ENCODE results near the gene SESN3.

SESN3 gene

DNA sequence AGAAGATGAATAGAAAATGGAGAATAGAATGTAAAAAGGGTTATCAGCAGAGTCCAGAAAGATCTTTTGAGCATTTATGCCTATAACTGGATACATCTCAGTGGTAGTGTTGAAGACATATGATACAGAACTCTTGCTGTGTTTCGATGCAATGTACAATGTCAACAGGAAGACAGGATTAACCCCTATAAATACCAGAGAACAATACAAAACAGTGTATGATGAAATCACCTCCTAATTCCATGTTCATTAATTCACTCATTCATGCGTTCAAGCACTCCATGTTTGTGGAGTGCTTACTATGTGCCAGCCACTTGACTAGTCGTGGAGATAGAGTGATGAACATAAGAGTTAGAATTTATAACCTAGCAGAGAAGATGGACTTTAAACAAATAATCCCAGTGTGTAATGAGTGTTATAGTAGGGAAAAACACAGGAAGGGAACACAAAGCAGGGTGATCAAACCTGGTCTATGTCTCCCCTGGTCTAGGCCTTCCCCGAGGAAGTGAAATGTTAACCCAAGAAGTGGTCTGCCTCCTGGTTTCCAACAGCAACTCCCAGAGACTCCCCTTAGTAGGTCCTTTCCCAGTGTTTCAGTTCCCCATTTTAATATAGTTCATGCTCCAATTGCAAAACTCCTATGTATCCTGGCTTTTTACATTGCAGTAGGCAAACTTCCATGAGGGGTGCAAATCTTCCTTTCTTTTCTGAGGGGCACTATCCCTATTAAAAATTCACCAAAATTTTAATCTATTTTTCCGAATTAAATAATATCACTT lies 9.1 kb upstream of the SESN3 start:
- no peak overlapping the region for H2BK12ac ChIP-seq (ENCODE audit: low read length)
- no peak overlapping the region for H2AFZ ChIP-seq (ENCODE audit: insufficient read depth, low read length, poor library complexity)
- no peak overlapping the region for H3K23ac ChIP-seq (ENCODE audit: low read length)
- no peak overlapping the region for H3K9ac ChIP-seq (ENCODE audit: low read length)
- no peak for DNase-seq
- H4K91ac ChIP-seq (ENCODE audit: low read depth, low read length) = no peak overlapping the region
- H2BK5ac ChIP-seq (ENCODE audit: low read depth, low read length, poor library complexity) = no peak overlapping the region
- no peaks in the 10 kb centered on the region for H3K9me3 ChIP-seq (ENCODE audit: insufficient read depth, low read depth, low read length)
- no peak overlapping the region for H3K4me3 ChIP-seq (ENCODE audit: low read depth, low read length)
- H3K4me1 ChIP-seq (ENCODE audit: control insufficient read depth in 1 of 2, insufficient read depth in 2 of 2, low read length in 2 of 2) = no peaks in the 10 kb centered on the region
- H3K27ac ChIP-seq (ENCODE audit: low read depth, low read length) = no peak overlapping the region
- H3K4me2 ChIP-seq (ENCODE audit: low read length) = no peak overlapping the region
- no peaks in the 10 kb centered on the region for H3K27me3 ChIP-seq (ENCODE audit: insufficient read depth, low read length)
- no peak overlapping the region for H3K4ac ChIP-seq (ENCODE audit: low read depth, low read length)
- WGBS (ENCODE audit: extremely low coverage, insufficient coverage, insufficient read length) = 100% methylated on average over 1 of the region's 5 CpGs
- no peaks in the 10 kb centered on the region for H3K79me1 ChIP-seq (ENCODE audit: low read length)
- no peak overlapping the region for H2AK5ac ChIP-seq (ENCODE audit: low read length)
- H2BK120ac ChIP-seq (ENCODE audit: insufficient read depth, low read length, poor library complexity) = no peak overlapping the region
- H3K79me2 ChIP-seq (ENCODE audit: control insufficient read depth, insufficient read depth, low read length, poor library complexity) = no peaks in the 10 kb centered on the region
- no peak overlapping the region for H3K18ac ChIP-seq (ENCODE audit: low read length)
- no peak overlapping the region for H3K14ac ChIP-seq (ENCODE audit: low read length)
- H4K12ac ChIP-seq (ENCODE audit: low read depth, low read length) = no peak overlapping the region
- no peak overlapping the region for H4K8ac ChIP-seq (ENCODE audit: low read depth, low read length)
- H3K36me3 ChIP-seq (ENCODE audit: control insufficient read depth in 1 of 2, insufficient read depth in 2 of 2, low read length in 2 of 2) = no peaks in the 10 kb centered on the region

DNA sequence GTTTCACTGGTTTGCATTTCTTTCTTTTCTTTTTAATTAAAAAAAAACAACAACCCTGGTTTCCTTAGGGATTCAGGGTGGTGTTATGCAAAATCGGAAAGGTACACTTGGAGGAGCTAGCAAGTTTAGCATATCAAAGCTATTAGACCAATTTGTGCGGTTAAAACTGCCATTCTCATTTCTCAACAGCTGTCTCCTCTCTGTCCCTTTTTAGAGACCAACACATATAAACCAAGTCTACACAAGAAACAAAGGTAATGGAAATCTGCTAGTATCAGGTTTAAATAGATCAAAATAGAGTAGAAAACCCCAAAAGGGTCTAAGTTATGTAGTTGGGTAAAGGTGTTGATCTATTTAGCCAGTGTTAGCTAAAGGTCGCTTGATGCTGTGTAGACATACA lies 1.7 kb upstream of the SESN3 start:
- WGBS (ENCODE audit: extremely low coverage, insufficient coverage, insufficient read length) = no CpG with 5 or more reads among the region's 3 CpGs
- H3K27ac ChIP-seq (ENCODE audit: low read depth, low read length) = peak overlapping the region; percentile 73

DNA sequence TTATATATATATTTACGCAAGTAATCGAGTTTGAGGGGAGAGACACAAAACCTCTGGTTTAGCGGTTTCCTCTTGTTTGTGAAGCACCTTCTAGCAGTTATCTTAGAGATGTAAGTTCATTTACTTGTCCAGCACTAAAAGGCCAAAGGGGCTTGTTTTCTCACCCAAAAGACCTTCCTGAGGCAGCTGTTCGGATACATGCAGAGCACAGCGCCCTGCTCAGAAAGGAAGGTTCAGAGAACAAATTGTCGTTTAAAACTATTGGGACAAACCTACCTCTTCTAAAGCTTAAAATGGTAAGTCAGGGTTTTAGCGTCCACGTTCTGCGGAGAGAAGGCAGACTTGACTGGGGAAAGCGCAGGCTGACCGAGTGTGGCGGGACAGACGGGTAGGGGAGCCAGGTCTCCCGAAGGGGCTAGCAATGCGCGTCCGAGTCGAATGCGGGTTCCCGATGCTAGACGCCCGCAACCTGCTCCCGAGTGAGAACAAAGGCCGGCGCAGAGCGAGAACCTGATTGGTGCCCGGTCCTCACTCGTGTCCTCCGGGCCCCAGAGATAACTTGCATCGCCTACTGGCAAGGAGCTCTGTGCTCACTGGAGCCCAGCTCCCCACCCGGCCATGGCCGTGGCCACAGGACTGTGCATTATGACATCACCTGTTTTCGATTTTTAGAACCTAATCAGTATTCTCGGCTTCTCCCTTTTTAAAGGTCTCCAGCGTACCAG lies 1.0 kb upstream of the SESN3 start:
- H2AK5ac ChIP-seq (ENCODE audit: low read length) = peak overlapping the region; percentile 6
- peaks cover 1% of the 10 kb centered on the region for H3K9me3 ChIP-seq (ENCODE audit: insufficient read depth, low read depth, low read length)
- H3K36me3 ChIP-seq (ENCODE audit: control insufficient read depth in 1 of 2, insufficient read depth in 2 of 2, low read length in 2 of 2) = no peaks in the 10 kb centered on the region
- peak overlapping the region; percentile 56 for H3K4me2 ChIP-seq (ENCODE audit: low read length)
- H2BK12ac ChIP-seq (ENCODE audit: low read length) = peak overlapping the region; percentile 48
- H3K27ac ChIP-seq (ENCODE audit: low read depth, low read length) = peak overlapping the region; percentile 73
- H3K79me1 ChIP-seq (ENCODE audit: low read length) = peaks cover 17% of the 10 kb centered on the region
- H3K4me3 ChIP-seq (ENCODE audit: low read depth, low read length) = peak overlapping the region; percentile 60
- no peaks in the 10 kb centered on the region for H3K27me3 ChIP-seq (ENCODE audit: insufficient read depth, low read length)
- peak overlapping the region; percentile 60 for H3K18ac ChIP-seq (ENCODE audit: low read length)
- peaks cover 18% of the 10 kb centered on the region for H3K79me2 ChIP-seq (ENCODE audit: control insufficient read depth, insufficient read depth, low read length, poor library complexity)
- peak overlapping the region; percentile 20 for H2AFZ ChIP-seq (ENCODE audit: insufficient read depth, low read length, poor library complexity)
- peak in 1 of 2 donors; percentile 18 for DNase-seq
- H3K4me1 ChIP-seq (ENCODE audit: control insufficient read depth in 1 of 2, insufficient read depth in 2 of 2, low read length in 2 of 2) = peaks cover 2 to 6% of the 10 kb centered on the region in 2 experiments
- peak overlapping the region; percentile 67 for H2BK5ac ChIP-seq (ENCODE audit: low read depth, low read length, poor library complexity)
- H3K4ac ChIP-seq (ENCODE audit: low read depth, low read length) = peak overlapping the region; percentile 70
- H3K14ac ChIP-seq (ENCODE audit: low read length) = peak overlapping the region; percentile 62
- peak overlapping the region; percentile 78 for H4K8ac ChIP-seq (ENCODE audit: low read depth, low read length)
- peak overlapping the region; percentile 24 for H3K9ac ChIP-seq (ENCODE audit: low read length)
- no peak overlapping the region for H3K23ac ChIP-seq (ENCODE audit: low read length)
- peak overlapping the region; percentile 82 for H4K91ac ChIP-seq (ENCODE audit: low read depth, low read length)
- no CpG with 5 or more reads among the region's 35 CpGs for WGBS (ENCODE audit: extremely low coverage, insufficient coverage, insufficient read length)
- H2BK120ac ChIP-seq (ENCODE audit: insufficient read depth, low read length, poor library complexity) = peak overlapping the region; percentile 86
- peak overlapping the region; percentile 43 for H4K12ac ChIP-seq (ENCODE audit: low read depth, low read length)

More for the DNA sequence above, 1.7 kb upstream of the SESN3 start:
- H4K91ac ChIP-seq (ENCODE audit: low read depth, low read length) = no peak overlapping the region
- H4K12ac ChIP-seq (ENCODE audit: low read depth, low read length) = no peak overlapping the region
- H3K79me2 ChIP-seq (ENCODE audit: control insufficient read depth, insufficient read depth, low read length, poor library complexity) = peaks cover 16% of the 10 kb centered on the region
- no peak overlapping the region for H2AK5ac ChIP-seq (ENCODE audit: low read length)
- no peak for DNase-seq
- H3K4me2 ChIP-seq (ENCODE audit: low read length) = peak overlapping the region; percentile 56
- H4K8ac ChIP-seq (ENCODE audit: low read depth, low read length) = no peak overlapping the region
- H3K18ac ChIP-seq (ENCODE audit: low read length) = no peak overlapping the region
- H3K23ac ChIP-seq (ENCODE audit: low read length) = no peak overlapping the region
- no peaks in the 10 kb centered on the region for H3K36me3 ChIP-seq (ENCODE audit: control insufficient read depth in 1 of 2, insufficient read depth in 2 of 2, low read length in 2 of 2)
- peaks cover 1% of the 10 kb centered on the region for H3K9me3 ChIP-seq (ENCODE audit: insufficient read depth, low read depth, low read length)
- H2BK12ac ChIP-seq (ENCODE audit: low read length) = no peak overlapping the region
- no peak overlapping the region for H2BK120ac ChIP-seq (ENCODE audit: insufficient read depth, low read length, poor library complexity)
- no peak overlapping the region for H2BK5ac ChIP-seq (ENCODE audit: low read depth, low read length, poor library complexity)
- H3K4me1 ChIP-seq (ENCODE audit: control insufficient read depth in 1 of 2, insufficient read depth in 2 of 2, low read length in 2 of 2) = peaks cover 2 to 6% of the 10 kb centered on the region in 2 experiments
- no peak overlapping the region for H3K4me3 ChIP-seq (ENCODE audit: low read depth, low read length)
- no peak overlapping the region for H3K9ac ChIP-seq (ENCODE audit: low read length)
- H3K79me1 ChIP-seq (ENCODE audit: low read length) = peaks cover 17% of the 10 kb centered on the region
- no peak overlapping the region for H2AFZ ChIP-seq (ENCODE audit: insufficient read depth, low read length, poor library complexity)
- no peaks in the 10 kb centered on the region for H3K27me3 ChIP-seq (ENCODE audit: insufficient read depth, low read length)
- H3K14ac ChIP-seq (ENCODE audit: low read length) = no peak overlapping the region
- H3K4ac ChIP-seq (ENCODE audit: low read depth, low read length) = no peak overlapping the region

DNA sequence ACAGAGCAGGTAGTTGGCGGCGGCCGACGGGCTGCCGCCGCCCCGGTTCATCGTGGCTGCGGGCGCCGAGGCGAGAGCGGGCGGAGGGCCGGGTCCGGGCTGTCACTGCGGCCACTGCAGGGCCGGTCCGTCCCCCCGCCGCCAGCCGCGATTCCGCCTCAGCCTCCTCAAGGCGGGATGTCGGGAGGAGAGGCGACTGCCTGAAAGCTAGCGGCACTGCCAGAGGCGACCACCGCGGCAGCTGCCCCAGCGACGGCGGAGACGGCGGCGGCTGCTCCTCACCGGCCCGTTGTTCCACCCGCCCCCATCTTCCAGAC lies 234 bp downstream of the SESN3 start:
- peak; percentile 14 to 55 for DNase-seq
- Histone ChIP-seq H2AFZ (ENCODE audit: insufficient read depth, low read length, poor library complexity) (peak overlapping the region; percentile 59), H2BK12ac (ENCODE audit: low read length) (no peak overlapping the region), H3K4me2 (ENCODE audit: low read length) (peak overlapping the region; percentile 59), H3K23ac (ENCODE audit: low read length) (no peak overlapping the region), H3K27ac (ENCODE audit: low read depth, low read length) (peak overlapping the region; percentile 91), H4K12ac (ENCODE audit: low read depth, low read length) (no peak overlapping the region), H3K4me3 (ENCODE audit: low read depth, low read length) (peak overlapping the region; percentile 96), H2BK120ac (ENCODE audit: insufficient read depth, low read length, poor library complexity) (peak overlapping the region; percentile 45), H3K9ac (ENCODE audit: low read length) (peak overlapping the region; percentile 96), H3K36me3 (ENCODE audit: control insufficient read depth in 1 of 2, insufficient read depth in 2 of 2, low read length in 2 of 2) (no peaks in the 10 kb centered on the region), H3K79me2 (ENCODE audit: control insufficient read depth, insufficient read depth, low read length, poor library complexity) (peaks cover 19% of the 10 kb centered on the region), H3K79me1 (ENCODE audit: low read length) (peaks cover 17% of the 10 kb centered on the region), H2AK5ac (ENCODE audit: low read length) (peak overlapping the region; percentile 1), H3K18ac (ENCODE audit: low read length) (peak overlapping the region; percentile 94), H4K8ac (ENCODE audit: low read depth, low read length) (peak overlapping the region; percentile 81), H3K4ac (ENCODE audit: low read depth, low read length) (peak overlapping the region; percentile 100), H3K4me1 (ENCODE audit: control insufficient read depth in 1 of 2, insufficient read depth in 2 of 2, low read length in 2 of 2) (peaks cover 2 to 6% of the 10 kb centered on the region in 2 experiments), H3K14ac (ENCODE audit: low read length) (peak overlapping the region; percentile 81), H4K91ac (ENCODE audit: low read depth, low read length) (peak overlapping the region; percentile 70), H2BK5ac (ENCODE audit: low read depth, low read length, poor library complexity) (peak overlapping the region; percentile 97), H3K9me3 (ENCODE audit: insufficient read depth, low read depth, low read length) (peaks cover 1% of the 10 kb centered on the region), H3K27me3 (ENCODE audit: insufficient read depth, low read length) (no peaks in the 10 kb centered on the region)
- WGBS (ENCODE audit: extremely low coverage, insufficient coverage, insufficient read length) = no CpG with 5 or more reads among the region's 40 CpGs
